ENCODE data around the gene RARA. TPM values are rescaled to one million over a fixed set of nuclear protein-coding genes. Genes with fewer than 3 reads are reported as not detected.

RARA gene
- total RNA-seq, 2 experiments from 2014 or later = 66.6 to 66.7 TPM

GRCh38 chr17:40354221-40355122 is 45.5 kb downstream of the RARA start:
- peaks cover 30% of the 10 kb centered on the region for H3K36me3 Mint-ChIP-seq (ENCODE audit: low read depth)
- no peaks in the 10 kb centered on the region for H3K9me3 Mint-ChIP-seq
- CTCF ChIA-PET = interaction anchor here (0.8 to 8.7 kb wide), 32 partner anchors 8 to 510 kb away, joined by 3 to 82 read pairs (median 4); partner anchors contain the start of genes CDC6, GJD3 and RARA
- DNase-seq = no peak
- POLR2A ChIA-PET = interaction anchor here (1.1 kb wide), 1 partner anchor 52 kb away, joined by 5 read pairs; no protein-coding TSS in a partner anchor
- no peak overlapping the region for H3K4me3 Mint-ChIP-seq
- no peaks in the 10 kb centered on the region for H3K27me3 Mint-ChIP-seq
- H3K4me1 Mint-ChIP-seq = peaks cover 33% of the 10 kb centered on the region
- peak overlapping the region; percentile 54 for H3K27ac Mint-ChIP-seq

DNA sequence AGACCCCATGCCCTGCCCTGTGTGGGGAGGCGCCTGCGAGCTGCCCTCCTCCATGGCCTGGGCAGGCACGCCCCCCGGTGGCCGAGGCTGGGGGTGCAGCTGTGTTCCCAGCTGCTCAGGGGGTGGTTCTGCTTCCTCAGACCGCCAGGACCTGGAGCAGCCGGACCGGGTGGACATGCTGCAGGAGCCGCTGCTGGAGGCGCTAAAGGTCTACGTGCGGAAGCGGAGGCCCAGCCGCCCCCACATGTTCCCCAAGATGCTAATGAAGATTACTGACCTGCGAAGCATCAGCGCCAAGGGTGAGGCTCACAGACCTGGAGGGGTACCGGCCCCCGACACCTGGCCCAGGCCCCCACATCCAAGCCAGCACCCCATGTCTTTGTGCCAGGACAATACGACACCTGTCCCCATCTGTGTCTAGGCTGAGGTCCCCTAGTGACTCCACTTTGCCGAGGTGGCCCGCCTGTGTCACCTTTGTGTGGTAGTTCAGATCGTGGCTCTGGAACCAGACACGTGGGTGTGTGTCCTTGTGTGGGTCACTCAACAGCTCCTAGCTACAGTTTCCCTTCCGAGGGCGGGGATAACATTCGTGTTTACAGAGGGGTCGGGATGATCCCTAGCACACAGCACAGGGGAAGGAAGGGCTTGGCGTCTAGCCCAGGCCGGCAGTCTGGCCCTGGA is 46.3 kb downstream of the RARA start:
- Mint-ChIP-seq H3K9me3 (no peaks in the 10 kb centered on the region), H3K27me3 (peaks cover 4% of the 10 kb centered on the region), H3K4me1 (peaks cover 31% of the 10 kb centered on the region), H3K27ac (no peak overlapping the region), H3K36me3 (ENCODE audit: low read depth) (peaks cover 22% of the 10 kb centered on the region), H3K4me3 (no peak overlapping the region)
- peak; percentile 72 for DNase-seq
- CTCF ChIA-PET = interaction anchor here (0.8 to 8.7 kb wide), 30 partner anchors 11 to 509 kb away, joined by 3 to 82 read pairs (median 4); partner anchors contain the start of genes CDC6, GJD3 and RARA
- POLR2A ChIA-PET = interaction anchor here (1.1 kb wide), 1 partner anchor 52 kb away, joined by 5 read pairs; no protein-coding TSS in a partner anchor

DNA sequence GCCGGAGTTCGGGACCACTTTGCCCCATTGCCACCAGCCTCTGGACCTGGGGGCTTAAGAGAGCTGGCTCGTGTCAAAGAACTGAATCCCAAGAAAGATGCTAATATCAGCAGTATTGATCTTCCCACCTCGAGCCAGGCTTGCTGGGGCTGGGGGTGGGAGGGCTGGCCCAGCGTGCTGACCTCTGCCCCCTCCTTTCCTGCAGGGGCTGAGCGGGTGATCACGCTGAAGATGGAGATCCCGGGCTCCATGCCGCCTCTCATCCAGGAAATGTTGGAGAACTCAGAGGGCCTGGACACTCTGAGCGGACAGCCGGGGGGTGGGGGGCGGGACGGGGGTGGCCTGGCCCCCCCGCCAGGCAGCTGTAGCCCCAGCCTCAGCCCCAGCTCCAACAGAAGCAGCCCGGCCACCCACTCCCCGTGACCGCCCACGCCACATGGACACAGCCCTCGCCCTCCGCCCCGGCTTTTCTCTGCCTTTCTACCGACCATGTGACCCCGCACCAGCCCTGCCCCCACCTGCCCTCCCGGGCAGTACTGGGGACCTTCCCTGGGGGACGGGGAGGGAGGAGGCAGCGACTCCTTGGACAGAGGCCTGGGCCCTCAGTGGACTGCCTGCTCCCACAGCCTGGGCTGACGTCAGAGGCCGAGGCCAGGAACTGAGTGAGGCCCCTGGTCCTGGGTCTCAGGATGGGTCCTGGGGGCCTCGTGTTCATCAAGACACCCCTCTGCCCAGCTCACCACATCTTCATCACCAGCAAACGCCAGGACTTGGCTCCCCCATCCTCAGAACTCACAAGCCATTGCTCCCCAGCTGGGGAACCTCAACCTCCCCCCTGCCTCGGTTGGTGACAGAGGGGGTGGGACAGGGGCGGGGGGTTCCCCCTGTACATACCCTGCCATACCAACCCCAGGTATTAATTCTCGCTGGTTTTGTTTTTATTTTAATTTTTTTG is 47.1 kb downstream of the RARA start:
- Mint-ChIP-seq H3K4me1 (peaks cover 37% of the 10 kb centered on the region), H3K4me3 (no peak overlapping the region), H3K27me3 (peaks cover 10% of the 10 kb centered on the region), H3K9me3 (no peaks in the 10 kb centered on the region), H3K36me3 (ENCODE audit: low read depth) (peaks cover 21% of the 10 kb centered on the region), H3K27ac (no peak overlapping the region)
- POLR2A ChIA-PET = no interaction called here
- no peak for DNase-seq
- CTCF ChIA-PET = interaction anchor here (1.4 to 8.7 kb wide), 14 partner anchors 12 to 204 kb away, joined by 3 to 82 read pairs (median 10); partner anchors contain the start of genes CDC6 and RARA

DNA sequence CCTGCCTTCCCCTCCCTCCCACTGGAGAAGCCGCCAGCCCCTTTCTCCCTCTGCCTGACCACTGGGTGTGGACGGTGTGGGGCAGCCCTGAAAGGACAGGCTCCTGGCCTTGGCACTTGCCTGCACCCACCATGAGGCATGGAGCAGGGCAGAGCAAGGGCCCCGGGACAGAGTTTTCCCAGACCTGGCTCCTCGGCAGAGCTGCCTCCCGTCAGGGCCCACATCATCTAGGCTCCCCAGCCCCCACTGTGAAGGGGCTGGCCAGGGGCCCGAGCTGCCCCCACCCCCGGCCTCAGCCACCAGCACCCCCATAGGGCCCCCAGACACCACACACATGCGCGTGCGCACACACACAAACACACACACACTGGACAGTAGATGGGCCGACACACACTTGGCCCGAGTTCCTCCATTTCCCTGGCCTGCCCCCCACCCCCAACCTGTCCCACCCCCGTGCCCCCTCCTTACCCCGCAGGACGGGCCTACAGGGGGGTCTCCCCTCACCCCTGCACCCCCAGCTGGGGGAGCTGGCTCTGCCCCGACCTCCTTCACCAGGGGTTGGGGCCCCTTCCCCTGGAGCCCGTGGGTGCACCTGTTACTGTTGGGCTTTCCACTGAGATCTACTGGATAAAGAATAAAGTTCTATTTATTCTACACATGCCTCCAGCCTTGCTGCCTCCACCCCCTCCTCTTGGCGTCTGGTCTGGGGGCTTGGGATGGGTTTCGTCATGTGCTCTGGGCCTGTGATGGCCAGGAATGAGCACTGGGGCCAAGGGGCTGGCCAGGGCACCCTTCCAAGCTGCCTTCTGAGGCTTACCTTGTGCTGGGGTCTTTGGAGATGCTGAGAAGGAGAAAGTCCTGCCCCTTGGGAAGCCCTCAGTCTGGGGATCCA is 48.3 kb downstream of the RARA start:
- Mint-ChIP-seq H3K36me3 (ENCODE audit: low read depth) (peaks cover 18% of the 10 kb centered on the region), H3K27ac (no peak overlapping the region), H3K27me3 (peaks cover 10% of the 10 kb centered on the region), H3K4me1 (peaks cover 41% of the 10 kb centered on the region), H3K4me3 (no peak overlapping the region), H3K9me3 (no peaks in the 10 kb centered on the region)
- CTCF ChIA-PET = interaction anchor here (0.7 to 8.7 kb wide), 11 partner anchors 9 to 220 kb away, joined by 3 to 82 read pairs (median 5); partner anchors contain the start of gene RARA
- no peak for DNase-seq
- POLR2A ChIA-PET = no interaction called here

- H3K4me3 Mint-ChIP-seq = no peak overlapping the region
- peaks cover 37% of the 10 kb centered on the region for H3K4me1 Mint-ChIP-seq
- DNase-seq = peak; percentile 90
- H3K27me3 Mint-ChIP-seq = peaks cover 11% of the 10 kb centered on the region
- H3K27ac Mint-ChIP-seq = peak overlapping the region; percentile 33
- H3K36me3 Mint-ChIP-seq (ENCODE audit: low read depth) = peaks cover 9% of the 10 kb centered on the region
- POLR2A ChIA-PET = no interaction called here
- H3K9me3 Mint-ChIP-seq = no peaks in the 10 kb centered on the region
- CTCF ChIA-PET = interaction anchor here (0.6 to 8.7 kb wide), 16 partner anchors 10 to 625 kb away, joined by 3 to 82 read pairs (median 4); partner anchors contain the start of gene RARA
Measured at GRCh38 chr17:40358323-40359038, 49.5 kb downstream of the RARA start.

- H3K36me3 Mint-ChIP-seq (ENCODE audit: low read depth) = peaks cover 5% of the 10 kb centered on the region
- no peak overlapping the region for H3K4me3 Mint-ChIP-seq
- ChIA-PET POLR2A (interaction anchor here (0.7 to 1.0 kb wide), 2 partner anchors 173 to 414 kb away, joined by 3 to 4 read pairs; no protein-coding TSS in a partner anchor), CTCF (interaction anchor here (0.8 to 8.2 kb wide), 2 partner anchors 173 to 194 kb away, joined by 3 to 47 read pairs; no protein-coding TSS in a partner anchor)
- H3K4me1 Mint-ChIP-seq = peaks cover 36% of the 10 kb centered on the region
- no peaks in the 10 kb centered on the region for H3K9me3 Mint-ChIP-seq
- H3K27me3 Mint-ChIP-seq = peaks cover 12% of the 10 kb centered on the region
- no peak for DNase-seq
- no peak overlapping the region for H3K27ac Mint-ChIP-seq
Measured at GRCh38 chr17:40360091-40360490, 51.1 kb downstream of the RARA start.

DNA sequence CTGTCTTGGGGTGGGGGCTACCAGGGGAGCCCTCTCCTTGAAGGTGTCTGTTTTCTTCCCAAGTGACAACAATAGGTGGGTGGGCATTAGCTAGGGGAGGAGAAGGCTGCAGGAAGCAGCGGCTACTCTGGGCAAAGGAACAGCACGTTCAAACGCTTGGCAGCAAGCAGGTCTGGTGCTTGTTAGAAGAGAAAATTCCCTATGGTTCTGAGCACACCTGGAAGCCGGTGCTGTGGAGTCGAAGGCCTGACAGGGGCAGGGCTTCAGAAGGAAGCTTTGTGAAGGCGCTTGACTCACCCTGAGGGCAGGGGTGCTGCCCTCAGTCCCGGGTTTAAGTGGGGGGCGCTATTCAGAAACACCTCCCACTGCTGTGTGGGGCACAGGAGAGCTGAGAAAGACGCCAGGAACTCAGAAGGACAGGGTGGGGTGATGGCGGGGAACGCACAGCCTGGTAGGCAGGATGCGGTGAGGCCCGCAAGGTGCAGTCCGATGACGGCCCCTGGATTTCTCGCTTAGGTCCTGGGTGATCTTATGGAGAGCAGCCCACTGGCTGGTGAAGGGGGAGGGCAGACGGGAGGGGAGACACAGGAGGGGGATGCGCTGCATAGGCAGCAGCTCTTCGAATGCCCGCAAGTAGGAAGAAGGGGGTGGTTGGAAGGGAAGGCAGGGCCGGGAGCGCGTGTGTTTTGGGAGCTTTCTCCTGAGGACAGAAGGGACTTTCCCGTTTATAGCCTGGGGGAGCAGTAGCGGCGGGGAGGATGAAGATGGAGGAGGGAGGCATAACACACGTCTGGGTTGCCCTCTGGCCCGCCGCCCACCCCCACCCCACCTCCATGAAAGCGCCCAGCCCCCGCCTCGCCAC is 52.3 kb downstream of the RARA start:
- DNase-seq = no peak
- H3K27ac Mint-ChIP-seq = no peak overlapping the region
- peaks cover 36% of the 10 kb centered on the region for H3K4me1 Mint-ChIP-seq
- H3K4me3 Mint-ChIP-seq = peak overlapping the region; percentile 11
- CTCF ChIA-PET = interaction anchor here (0.7 to 8.2 kb wide), 10 partner anchors 10 to 258 kb away, joined by 3 to 47 read pairs (median 3); no protein-coding TSS in a partner anchor
- H3K36me3 Mint-ChIP-seq (ENCODE audit: low read depth) = no peaks in the 10 kb centered on the region
- POLR2A ChIA-PET = no interaction called here
- H3K9me3 Mint-ChIP-seq = no peaks in the 10 kb centered on the region
- peaks cover 12% of the 10 kb centered on the region for H3K27me3 Mint-ChIP-seq

- H3K27me3 Mint-ChIP-seq = peaks cover 12% of the 10 kb centered on the region
- ChIA-PET POLR2A (interaction anchor here (0.7 to 1.0 kb wide), 2 partner anchors 171 to 198 kb away, joined by 4 to 9 read pairs; no protein-coding TSS in a partner anchor), CTCF (interaction anchor here (0.6 to 8.2 kb wide), 27 partner anchors 10 to 383 kb away, joined by 3 to 47 read pairs (median 4); partner anchors contain the start of gene TOP2A)
- no peaks in the 10 kb centered on the region for H3K9me3 Mint-ChIP-seq
- peak overlapping the region; percentile 65 for H3K4me3 Mint-ChIP-seq
- no peaks in the 10 kb centered on the region for H3K36me3 Mint-ChIP-seq (ENCODE audit: low read depth)
- H3K27ac Mint-ChIP-seq = no peak overlapping the region
- peaks cover 40% of the 10 kb centered on the region for H3K4me1 Mint-ChIP-seq
- no peak for DNase-seq
Measured at GRCh38 chr17:40361925-40362695, 53.1 kb downstream of the RARA start.

DNA sequence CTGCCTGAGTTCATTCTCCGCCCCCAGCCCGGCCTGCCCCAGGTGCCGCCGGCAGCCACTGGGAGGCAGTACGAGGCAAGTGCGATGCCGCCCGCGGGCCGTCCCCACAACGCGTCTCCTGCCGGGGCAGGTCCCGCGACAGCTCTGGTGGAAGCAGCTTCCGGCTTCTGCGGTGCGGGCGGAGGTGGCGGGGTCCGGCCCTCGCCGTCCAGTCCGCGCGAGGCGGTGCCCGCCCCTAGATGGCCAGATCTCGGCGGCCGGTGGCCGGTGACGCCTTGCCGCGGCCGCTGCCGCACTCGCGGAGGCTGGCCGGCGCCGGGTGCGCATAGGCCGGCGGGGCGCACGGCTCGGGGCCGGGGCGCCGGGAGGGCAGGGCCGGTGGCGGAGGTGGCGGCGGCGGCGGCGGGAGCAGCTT is 53.7 kb downstream of the RARA start:
- no peaks in the 10 kb centered on the region for H3K36me3 Mint-ChIP-seq (ENCODE audit: low read depth)

More for the DNA sequence above, 53.7 kb downstream of the RARA start:
- POLR2A ChIA-PET = interaction anchor here (0.7 to 1.0 kb wide), 2 partner anchors 171 to 198 kb away, joined by 4 to 9 read pairs; no protein-coding TSS in a partner anchor
- peak; percentile 91 for DNase-seq
- H3K4me1 Mint-ChIP-seq = peaks cover 41% of the 10 kb centered on the region
- no peaks in the 10 kb centered on the region for H3K9me3 Mint-ChIP-seq
- CTCF ChIA-PET = interaction anchor here (0.6 to 8.2 kb wide), 27 partner anchors 9 to 383 kb away, joined by 3 to 47 read pairs (median 3); partner anchors contain the start of gene TOP2A
- H3K27ac Mint-ChIP-seq = no peak overlapping the region
- H3K27me3 Mint-ChIP-seq = peaks cover 12% of the 10 kb centered on the region
- H3K4me3 Mint-ChIP-seq = peak overlapping the region; percentile 77

Measured in activated CD4-positive, alpha-beta T cell treated with anti-CD3 and anti-CD28 coated beads, Interleukin-2, amount 10 ng/mL, durations not matched to agents 7 days and 5 days (primary cell).